AG09309 (cell line): ENCODE results near the gene CCDC40.

Experiments used
- DNase-seq: peaks from one replicate; pipeline ENCODE4 v3.0.0-alpha.2; 2010; ENCODE audit warnings: low read depth
- H3K4me3 ChIP-seq: 2 replicates; pipeline ENCODE4 v1.5.1; 2011; ENCODE audit warnings: mild to moderate bottlenecking, low read depth, low read length, moderate library complexity; ENCODE audit not compliant: control insufficient read depth
- CTCF ChIP-seq: IDR thresholded peaks from 2 replicates; pipeline ENCODE4 v1.5.1; 2011; ENCODE audit warnings: mild to moderate bottlenecking, low read depth, low read length, inconsistent platforms; ENCODE audit not compliant: insufficient read depth, control insufficient read depth; ENCODE audit errors: missing control alignments

Gene CCDC40

GRCh38 chr17:80029258-80029974 is 7.0 kb upstream of the CCDC40 start:
- TF ChIP-seq CTCF = no peak
- H3K4me3 ChIP-seq = no peak overlapping the region
- peak; percentile 34 for DNase-seq

- DNase-seq = no peak
- TF ChIP-seq CTCF = no peak
- no peak overlapping the region for H3K4me3 ChIP-seq
These were observed 5.6 kb upstream of the CCDC40 start for GRCh38 chr17:80030730-80031410.

GRCh38 chr17:80031691-80032430 is 4.6 kb upstream of the CCDC40 start:
- DNase-seq = no peak
- no peak for TF ChIP-seq CTCF
- H3K4me3 ChIP-seq = no peak overlapping the region

GRCh38 chr17:80032614-80033171 is 3.7 kb upstream of the CCDC40 start:
- H3K4me3 ChIP-seq = no peak overlapping the region
- no peak for DNase-seq
- no peak for TF ChIP-seq CTCF

GRCh38 chr17:80033840-80034239 is 2.6 kb upstream of the CCDC40 start:
- DNase-seq = no peak
- H3K4me3 ChIP-seq = no peak overlapping the region
- TF ChIP-seq CTCF = no peak
